ENCODE results near the gene ABHD12. TPM values are rescaled to one million over a fixed set of nuclear protein-coding genes. Genes with fewer than 3 reads are reported as not detected.
"Not testable (repeated sequence)": the region's sequence is repeated elsewhere in the genome, so short reads cannot be mapped to it uniquely, and the experiment has no call there.

The ABHD12 gene
- total RNA-seq, 4 donors from 2014 or later: 11.9 to 18.4 (median 13.8) TPM

DNA sequence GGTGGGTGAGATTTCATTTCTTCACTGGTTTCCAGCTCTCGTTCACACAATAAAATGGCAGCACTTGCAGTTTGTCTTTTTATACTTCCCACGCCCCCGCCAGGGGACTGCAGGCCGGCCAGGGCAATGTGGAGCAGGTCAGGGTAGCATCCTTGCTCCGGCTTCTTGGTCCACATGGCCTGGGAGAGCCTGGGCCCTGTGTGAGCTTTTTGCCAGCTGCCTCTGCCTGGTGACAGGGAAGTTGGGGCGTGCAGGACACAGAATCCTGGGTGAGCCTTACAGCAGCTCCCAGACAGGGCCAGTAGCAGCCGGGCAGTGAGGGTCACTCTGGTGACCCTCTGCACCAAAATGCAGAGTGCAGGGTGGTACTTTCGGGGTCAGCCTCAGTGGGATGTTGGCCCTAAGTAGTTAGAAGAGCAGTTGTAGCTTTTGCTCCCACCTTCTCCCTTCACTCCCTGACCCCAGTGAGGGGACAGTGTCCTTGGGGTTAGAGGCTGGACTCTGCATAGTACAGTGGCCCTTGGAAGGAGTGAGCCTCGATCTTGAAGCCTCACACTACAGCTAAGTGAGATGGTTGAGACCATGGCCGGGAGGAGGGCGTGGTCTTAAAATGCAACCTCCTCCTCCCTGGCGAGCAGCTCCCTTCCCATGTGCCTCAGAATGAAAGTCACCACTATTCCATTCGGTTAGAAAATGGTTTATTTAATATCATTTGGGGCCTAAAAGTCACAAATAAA, 119.0 kb downstream of the ABHD12 start:
- H3K36me3 ChIP-seq: peaks cover 0 to 17% of the 10 kb centered on the region in 2 donors
- H3K4me1 ChIP-seq: peaks cover 32 to 48% of the 10 kb centered on the region in 2 donors
- H3K9me3 ChIP-seq: no peaks in the 10 kb centered on the region
- no peak for ATAC-seq
- H3K4me3 ChIP-seq: no peak overlapping the region
- DNase-seq: no peak
- H3K27ac ChIP-seq: peak overlapping the region; percentile 81 to 89 (median 86)
- H3K27me3 ChIP-seq: no peaks in the 10 kb centered on the region
- TF ChIP-seq POLR2A (IDR thresholded peaks at IDR 0.05) (no peak), CTCF (IDR thresholded peaks at IDR 0.05 in 4 of 5, conservative IDR thresholded peaks at IDR 0.05 in 1 of 5) (no peak)
- intact Hi-C loops (cut with DNase I; ENCODE audit: low total_unique reads) (no loop called here), in situ Hi-C loops (cut with MboI; ENCODE audit: low sequenced_read_pairs in 4 of 4) (loop anchor here in 2 of 4 donors (25.0 kb wide), 2 partner anchors 116 to 284 kb away; partner anchors contain the start of genes ABHD12 (in 1 of the 2) and APMAP (in 1 of the 2))

- TF ChIP-seq CTCF (IDR thresholded peaks at IDR 0.05 in 4 of 5, conservative IDR thresholded peaks at IDR 0.05 in 1 of 5) (no peak), POLR2A (IDR thresholded peaks at IDR 0.05) (no peak)
- no peak for DNase-seq
- ATAC-seq: no peak
- in situ Hi-C loops (cut with MboI; ENCODE audit: low sequenced_read_pairs in 4 of 4) (loop anchor here in 2 of 4 donors (25.0 kb wide), 2 partner anchors 116 to 284 kb away; partner anchors contain the start of genes ABHD12 (in 1 of the 2) and APMAP (in 1 of the 2)), intact Hi-C loops (cut with DNase I; ENCODE audit: low total_unique reads) (no loop called here)
- Histone ChIP-seq H3K4me3 (no peak overlapping the region), H3K27me3 (no peaks in the 10 kb centered on the region), H3K27ac (peak overlapping the region in 1 of 4 donors; percentile 89), H3K4me1 (peaks cover 32 to 48% of the 10 kb centered on the region in 2 donors), H3K36me3 (peaks cover 0 to 17% of the 10 kb centered on the region in 2 donors), H3K9me3 (no peaks in the 10 kb centered on the region)
Observed at GRCh38 chr20:25270829-25271251, 119.8 kb downstream of the ABHD12 start.

DNA sequence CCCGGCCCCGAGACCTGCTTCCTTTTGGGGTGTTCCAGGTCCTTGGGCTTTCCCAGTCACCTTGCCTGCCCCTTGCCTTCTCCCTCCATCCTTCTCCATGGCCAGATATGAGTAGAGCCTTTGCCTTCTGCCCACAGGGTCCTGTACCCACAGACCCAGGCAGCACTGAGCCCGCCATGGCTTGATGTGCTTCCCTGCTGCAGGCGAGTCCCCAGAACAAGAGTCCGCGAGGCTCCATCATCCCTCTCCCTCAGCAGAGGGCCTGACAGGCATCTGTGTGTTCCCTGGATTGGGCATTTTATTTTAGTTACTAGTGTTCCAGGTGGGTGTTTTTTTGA, 120.8 kb downstream of the ABHD12 start:
- Histone ChIP-seq H3K27ac (no peak overlapping the region), H3K4me1 (peaks cover 32 to 38% of the 10 kb centered on the region in 2 donors), H3K9me3 (no peaks in the 10 kb centered on the region), H3K36me3 (peaks cover 0 to 17% of the 10 kb centered on the region in 2 donors), H3K27me3 (no peaks in the 10 kb centered on the region), H3K4me3 (no peak overlapping the region)
- intact Hi-C loops (cut with DNase I; ENCODE audit: low total_unique reads) (no loop called here), in situ Hi-C loops (cut with MboI; ENCODE audit: low sequenced_read_pairs in 4 of 4) (loop anchor here in 2 of 4 donors (25.0 kb wide), 2 partner anchors 117 to 283 kb away; partner anchors contain the start of genes ABHD12 (in 1 of the 2) and APMAP (in 1 of the 2))
- TF ChIP-seq CTCF (IDR thresholded peaks at IDR 0.05 in 4 of 5, conservative IDR thresholded peaks at IDR 0.05 in 1 of 5): no peak
- TF ChIP-seq POLR2A (IDR thresholded peaks at IDR 0.05): no peak
- DNase-seq (no peak), ATAC-seq (no peak)

DNA sequence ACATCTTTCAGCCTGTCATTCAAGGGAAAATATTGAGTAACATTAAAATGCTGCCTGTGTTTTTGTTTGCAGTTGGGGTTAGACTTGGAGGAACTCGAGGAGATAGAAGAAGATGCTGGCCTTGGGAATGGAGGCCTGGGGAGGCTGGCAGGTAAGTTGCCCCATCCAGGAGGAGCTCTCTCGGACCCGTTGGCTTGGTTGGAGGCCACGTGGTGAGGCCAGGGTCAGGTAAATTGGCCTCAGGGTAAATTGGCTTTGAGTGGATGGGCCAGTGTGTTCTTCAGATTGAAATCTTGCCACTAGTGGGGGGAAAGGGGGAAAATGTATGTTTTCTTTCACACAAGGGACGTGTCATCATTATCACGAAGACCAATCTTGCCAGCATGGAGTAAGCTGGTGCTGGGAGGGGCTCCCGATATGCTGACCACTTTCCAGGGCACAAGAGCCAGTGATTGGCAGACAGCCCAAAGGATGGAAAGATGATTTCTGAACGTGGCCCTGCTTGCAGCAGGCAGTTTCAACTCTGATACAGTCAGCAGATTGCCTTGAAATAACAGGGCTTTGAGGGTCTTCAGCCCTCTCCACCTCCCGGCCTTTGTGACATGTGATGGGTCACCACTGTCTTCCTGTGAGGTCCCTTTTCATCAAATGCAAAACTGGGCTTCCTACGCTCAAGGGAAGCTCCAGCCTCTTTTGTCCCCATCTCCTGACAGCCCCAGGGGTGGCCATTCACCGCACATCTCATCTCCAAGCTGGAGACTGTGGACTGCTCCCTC, 121.4 kb downstream of the ABHD12 start:
- H3K4me1 ChIP-seq: peaks cover 28 to 33% of the 10 kb centered on the region in 2 donors
- no peak for TF ChIP-seq CTCF (IDR thresholded peaks at IDR 0.05 in 4 of 5, conservative IDR thresholded peaks at IDR 0.05 in 1 of 5)
- TF ChIP-seq POLR2A (IDR thresholded peaks at IDR 0.05): no peak
- in situ Hi-C loops (cut with MboI; ENCODE audit: low sequenced_read_pairs in 4 of 4): loop anchor here in 2 of 4 donors (25.0 kb wide), 2 partner anchors 118 to 282 kb away; partner anchors contain the start of genes ABHD12 (in 1 of the 2) and APMAP (in 1 of the 2)
- DNase-seq (peak in 1 of 2 donors; percentile 6), ATAC-seq (no peak)
- peaks cover 0 to 17% of the 10 kb centered on the region in 2 donors for H3K36me3 ChIP-seq
- intact Hi-C loops (cut with DNase I; ENCODE audit: low total_unique reads): no loop called here
- no peaks in the 10 kb centered on the region for H3K27me3 ChIP-seq
- no peaks in the 10 kb centered on the region for H3K9me3 ChIP-seq
- no peak overlapping the region for H3K4me3 ChIP-seq
- no peak overlapping the region for H3K27ac ChIP-seq

GRCh38 chr20:25260770-25261437, 129.7 kb downstream of the ABHD12 start:
- in situ Hi-C loops (cut with MboI; ENCODE audit: low sequenced_read_pairs in 4 of 4): loop anchor here in 2 of 4 donors (25.0 kb wide), 2 partner anchors 126 to 274 kb away; partner anchors contain the start of genes ABHD12 (in 1 of the 2) and APMAP (in 1 of the 2)
- H3K9me3 ChIP-seq; H3K27me3 ChIP-seq; intact Hi-C loops (cut with DNase I; ENCODE audit: low total_unique reads); H3K27ac ChIP-seq; H3K36me3 ChIP-seq; DNase-seq; H3K4me3 ChIP-seq; ATAC-seq: not testable (repeated sequence)
- peaks cover 9 to 12% of the 10 kb centered on the region in 2 donors for H3K4me1 ChIP-seq
